HL-60 (cell line): ENCODE measurements around the gene AFDN.

Experiments used
- GABPA ChIP-seq: IDR thresholded peaks from 2 replicates; pipeline ENCODE4 v1.6.1; 2012; ENCODE audit warnings: low read depth
- POLR2AphosphoS5 ChIP-seq: IDR thresholded peaks from 2 replicates; pipeline ENCODE4 v1.6.1; 2012; ENCODE audit warnings: low read depth
- SPI1 ChIP-seq: IDR thresholded peaks from 2 replicates; pipeline ENCODE4 v1.6.1; 2012; ENCODE audit warnings: low read depth, mild to moderate bottlenecking, borderline replicate concordance
- TF ChIP-seq, protein P1 (sequence below): IDR thresholded peaks from one replicate; pipeline ENCODE4 v1.5.1; 2011; ENCODE audit warnings: low read length, control low read depth, inconsistent platforms; ENCODE audit not compliant: insufficient read depth
- TF ChIP-seq, protein P2 (sequence below): IDR thresholded peaks from 2 replicates; pipeline ENCODE4 v1.6.1; 2012; ENCODE audit warnings: low read depth; ENCODE audit not compliant: insufficient replicate concordance

DNA sequence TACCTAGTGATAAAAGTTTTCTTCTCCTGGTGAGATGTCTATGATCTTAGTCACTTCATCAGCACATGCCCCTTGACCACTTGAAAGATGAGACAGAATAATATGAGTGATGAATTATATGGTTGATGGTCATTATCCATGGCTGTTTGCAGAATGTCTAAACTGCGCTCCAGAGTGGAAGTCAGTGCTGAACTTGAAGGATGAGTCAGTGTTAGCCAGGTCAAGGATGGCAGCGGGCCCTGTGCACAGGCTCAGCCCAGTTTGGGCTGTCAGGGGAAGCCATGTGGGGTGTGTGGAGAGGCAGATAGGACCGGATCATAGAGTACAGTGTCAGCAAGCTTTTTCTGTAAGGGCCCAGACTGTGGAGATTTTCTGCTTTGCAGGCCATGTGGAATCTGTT lies 103.6 kb downstream of the AFDN start:
- TF ChIP-seq, protein P1, sequence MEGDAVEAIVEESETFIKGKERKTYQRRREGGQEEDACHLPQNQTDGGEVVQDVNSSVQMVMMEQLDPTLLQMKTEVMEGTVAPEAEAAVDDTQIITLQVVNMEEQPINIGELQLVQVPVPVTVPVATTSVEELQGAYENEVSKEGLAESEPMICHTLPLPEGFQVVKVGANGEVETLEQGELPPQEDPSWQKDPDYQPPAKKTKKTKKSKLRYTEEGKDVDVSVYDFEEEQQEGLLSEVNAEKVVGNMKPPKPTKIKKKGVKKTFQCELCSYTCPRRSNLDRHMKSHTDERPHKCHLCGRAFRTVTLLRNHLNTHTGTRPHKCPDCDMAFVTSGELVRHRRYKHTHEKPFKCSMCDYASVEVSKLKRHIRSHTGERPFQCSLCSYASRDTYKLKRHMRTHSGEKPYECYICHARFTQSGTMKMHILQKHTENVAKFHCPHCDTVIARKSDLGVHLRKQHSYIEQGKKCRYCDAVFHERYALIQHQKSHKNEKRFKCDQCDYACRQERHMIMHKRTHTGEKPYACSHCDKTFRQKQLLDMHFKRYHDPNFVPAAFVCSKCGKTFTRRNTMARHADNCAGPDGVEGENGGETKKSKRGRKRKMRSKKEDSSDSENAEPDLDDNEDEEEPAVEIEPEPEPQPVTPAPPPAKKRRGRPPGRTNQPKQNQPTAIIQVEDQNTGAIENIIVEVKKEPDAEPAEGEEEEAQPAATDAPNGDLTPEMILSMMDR: no peak
- TF ChIP-seq POLR2AphosphoS5 (no peak), SPI1 (no peak), GABPA (no peak)
- TF ChIP-seq, protein P2, sequence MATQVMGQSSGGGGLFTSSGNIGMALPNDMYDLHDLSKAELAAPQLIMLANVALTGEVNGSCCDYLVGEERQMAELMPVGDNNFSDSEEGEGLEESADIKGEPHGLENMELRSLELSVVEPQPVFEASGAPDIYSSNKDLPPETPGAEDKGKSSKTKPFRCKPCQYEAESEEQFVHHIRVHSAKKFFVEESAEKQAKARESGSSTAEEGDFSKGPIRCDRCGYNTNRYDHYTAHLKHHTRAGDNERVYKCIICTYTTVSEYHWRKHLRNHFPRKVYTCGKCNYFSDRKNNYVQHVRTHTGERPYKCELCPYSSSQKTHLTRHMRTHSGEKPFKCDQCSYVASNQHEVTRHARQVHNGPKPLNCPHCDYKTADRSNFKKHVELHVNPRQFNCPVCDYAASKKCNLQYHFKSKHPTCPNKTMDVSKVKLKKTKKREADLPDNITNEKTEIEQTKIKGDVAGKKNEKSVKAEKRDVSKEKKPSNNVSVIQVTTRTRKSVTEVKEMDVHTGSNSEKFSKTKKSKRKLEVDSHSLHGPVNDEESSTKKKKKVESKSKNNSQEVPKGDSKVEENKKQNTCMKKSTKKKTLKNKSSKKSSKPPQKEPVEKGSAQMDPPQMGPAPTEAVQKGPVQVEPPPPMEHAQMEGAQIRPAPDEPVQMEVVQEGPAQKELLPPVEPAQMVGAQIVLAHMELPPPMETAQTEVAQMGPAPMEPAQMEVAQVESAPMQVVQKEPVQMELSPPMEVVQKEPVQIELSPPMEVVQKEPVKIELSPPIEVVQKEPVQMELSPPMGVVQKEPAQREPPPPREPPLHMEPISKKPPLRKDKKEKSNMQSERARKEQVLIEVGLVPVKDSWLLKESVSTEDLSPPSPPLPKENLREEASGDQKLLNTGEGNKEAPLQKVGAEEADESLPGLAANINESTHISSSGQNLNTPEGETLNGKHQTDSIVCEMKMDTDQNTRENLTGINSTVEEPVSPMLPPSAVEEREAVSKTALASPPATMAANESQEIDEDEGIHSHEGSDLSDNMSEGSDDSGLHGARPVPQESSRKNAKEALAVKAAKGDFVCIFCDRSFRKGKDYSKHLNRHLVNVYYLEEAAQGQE: no peak
